SK-MEL-5 (cell line): Measurements from ENCODE around the gene AP4M1. TPM values are rescaled to one million over a fixed set of nuclear protein-coding genes. Genes with fewer than 3 reads are reported as not detected.
"Not testable (repeated sequence)": the region's sequence is repeated elsewhere in the genome, so short reads cannot be mapped to it uniquely, and the experiment has no call there.

Experiments
- DNase-seq: peaks from one replicate; pipeline ENCODE4 v3.0.0-alpha.2; 2016; ENCODE audit warnings: low read depth, low spot score
- in situ Hi-C: cut with HindIII; loops from 2 replicates; pipeline ENCODE4 v1.10.0; 2016; ENCODE audit warnings: low sequenced_read_pairs, high pct_unique_total_duplicates, low pct_unique_long_range_greater_than_20kb
- total RNA-seq: library from RNA; depleted of rRNA; stranded (reverse); fragments of >200 nt; shearing (Covaris generic); gene quantifications from 2 replicates; pipeline ENCODE4 v1.2.3, GENCODE V29; 2014

The AP4M1 gene
- total RNA-seq, 1 experiment from 2014 or later: 16.4 TPM

- DNase-seq: peak; percentile 96
- in situ Hi-C loops: no loop called here
Observed at GRCh38 chr7:100122067-100122466, 20.6 kb downstream of the AP4M1 start.

GRCh38 chr7:100122568-100122967, 21.1 kb downstream of the AP4M1 start:
- in situ Hi-C loops: no loop called here
- no peak for DNase-seq

- DNase-seq: no peak
- in situ Hi-C loops: no loop called here
Observed at GRCh38 chr7:100124301-100125230, 23.1 kb downstream of the AP4M1 start.

GRCh38 chr7:100126239-100126930, 24.9 kb downstream of the AP4M1 start:
- in situ Hi-C loops: no loop called here
- no peak for DNase-seq

- DNase-seq: peak; percentile 93
- in situ Hi-C loops: no loop called here
Observed at GRCh38 chr7:100126931-100127865, 25.8 kb downstream of the AP4M1 start, which contains the start of gene MBLAC1. Gene MBLAC1 (plus strand): TSS chr7:100126967. CDS start chr7:100127396, 429 bp downstream.

GRCh38 chr7:100127866-100128636, 26.6 kb downstream of the AP4M1 start:
- no peak for DNase-seq
- in situ Hi-C loops: no loop called here

GRCh38 chr7:100128637-100128963, 27.2 kb downstream of the AP4M1 start:
- in situ Hi-C loops: no loop called here
- no peak for DNase-seq

GRCh38 chr7:100130220-100130607, 28.8 kb downstream of the AP4M1 start:
- in situ Hi-C loops, DNase-seq: not testable (repeated sequence)

GRCh38 chr7:100130608-100131453, 29.4 kb downstream of the AP4M1 start:
- in situ Hi-C loops: no loop called here
- DNase-seq: peak; percentile 76

- in situ Hi-C loops: no loop called here
- no peak for DNase-seq
Observed at GRCh38 chr7:100132126-100132525, 30.7 kb downstream of the AP4M1 start.

GRCh38 chr7:100132697-100133151, 31.3 kb downstream of the AP4M1 start:
- peak; percentile 90 for DNase-seq
- in situ Hi-C loops: no loop called here

- in situ Hi-C loops: no loop called here
- DNase-seq: no peak
Observed at GRCh38 chr7:100137851-100138760, 36.7 kb downstream of the AP4M1 start.

- no peak for DNase-seq
- in situ Hi-C loops: no loop called here
Observed at GRCh38 chr7:100141555-100141949, 40.1 kb downstream of the AP4M1 start.

- in situ Hi-C loops: no loop called here
- DNase-seq: no peak
Observed at GRCh38 chr7:100142461-100142860, 41.0 kb downstream of the AP4M1 start.

GRCh38 chr7:100146350-100146749, 44.9 kb downstream of the AP4M1 start:
- DNase-seq, in situ Hi-C loops: not testable (repeated sequence)
